ENCODE results near the gene BTF3L4.
"Not testable (repeated sequence)": the region's sequence is repeated elsewhere in the genome, so short reads cannot be mapped to it uniquely, and the experiment has no call there.

Gene BTF3L4

GRCh38 chr1:52055066-52055865, 829 bp upstream of the BTF3L4 start, which contains the start of gene TXNDC12:
Gene TXNDC12, minus strand, starts transcription at chr1:52055191. Its CDS starts 95 bp downstream, at chr1:52055096.
- peak; percentile 55 for DNase-seq (ENCODE audit: low read depth)

DNA sequence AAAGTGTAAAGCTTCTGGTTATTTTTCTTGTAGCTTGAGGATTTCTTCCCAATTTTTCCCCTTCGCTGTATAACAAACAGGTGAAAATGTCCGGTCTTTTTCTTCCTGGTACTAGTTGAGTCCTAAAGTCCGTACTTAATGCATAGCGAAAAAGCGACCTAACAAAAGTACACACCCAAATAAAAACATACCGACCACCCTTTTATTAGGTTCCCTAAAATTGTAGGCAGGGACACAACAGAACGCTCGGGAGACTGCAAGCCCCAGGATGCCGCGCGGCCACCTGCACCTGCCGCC, 281 bp upstream of the BTF3L4 start:
- DNase-seq (ENCODE audit: low read depth): no peak

DNA sequence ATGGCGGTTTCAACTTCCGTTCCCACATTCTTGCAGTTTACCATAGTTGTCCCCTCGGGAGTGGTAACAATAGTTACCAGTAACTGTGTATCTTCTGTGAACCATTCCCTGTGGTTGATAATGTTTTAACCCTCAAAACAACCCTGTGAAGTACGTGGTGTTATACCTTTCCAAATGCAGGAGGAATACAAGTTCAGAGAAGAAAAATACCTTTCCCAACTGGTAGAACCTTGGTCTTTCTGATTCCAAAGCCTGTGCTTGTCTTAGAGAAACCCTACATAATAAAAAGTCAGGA, 789 bp downstream of the BTF3L4 start:
- DNase-seq (ENCODE audit: low read depth): no peak

DNA sequence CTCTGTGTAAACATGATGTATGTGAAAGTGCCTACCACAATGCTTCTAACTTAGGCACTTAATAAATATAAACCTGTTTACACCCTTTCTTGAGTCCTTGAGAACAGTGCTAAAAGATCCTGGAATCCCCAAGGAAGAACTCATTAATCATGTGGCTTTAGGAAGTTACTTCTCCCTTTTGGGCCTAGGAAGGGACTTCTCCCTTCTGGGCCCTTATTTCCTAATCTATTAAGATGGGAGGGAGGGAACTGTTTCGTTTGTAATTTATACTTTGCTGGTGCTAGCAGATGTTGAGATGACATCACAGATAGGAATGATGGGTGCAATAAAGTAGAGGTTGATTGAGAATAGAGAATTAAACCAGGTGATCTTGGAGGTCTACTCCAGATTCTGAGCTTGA, 1.2 kb downstream of the BTF3L4 start:
- no peak for DNase-seq (ENCODE audit: low read depth)

GRCh38 chr1:52057876-52058415, 1.9 kb downstream of the BTF3L4 start:
- no peak for DNase-seq (ENCODE audit: low read depth)

DNA sequence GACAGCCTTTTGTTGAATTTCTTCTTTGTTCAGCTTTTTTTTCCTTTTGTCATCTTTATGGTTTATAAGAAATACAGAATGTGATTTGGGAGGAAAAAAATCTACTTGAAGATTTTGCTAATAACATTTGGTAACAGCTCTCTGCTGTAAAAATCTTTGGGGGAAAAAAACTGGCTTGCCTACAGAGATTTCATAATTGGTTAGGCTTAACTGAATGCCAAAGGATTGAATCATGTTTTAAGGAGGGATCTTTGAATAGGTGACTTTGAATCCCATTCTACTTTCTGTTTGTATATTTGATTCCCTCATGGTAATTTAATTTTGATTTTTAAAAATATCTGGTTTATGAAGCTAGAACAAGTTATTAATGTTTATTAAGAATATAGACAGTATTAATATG, 3.2 kb downstream of the BTF3L4 start:
- no peak for DNase-seq (ENCODE audit: low read depth)

DNA sequence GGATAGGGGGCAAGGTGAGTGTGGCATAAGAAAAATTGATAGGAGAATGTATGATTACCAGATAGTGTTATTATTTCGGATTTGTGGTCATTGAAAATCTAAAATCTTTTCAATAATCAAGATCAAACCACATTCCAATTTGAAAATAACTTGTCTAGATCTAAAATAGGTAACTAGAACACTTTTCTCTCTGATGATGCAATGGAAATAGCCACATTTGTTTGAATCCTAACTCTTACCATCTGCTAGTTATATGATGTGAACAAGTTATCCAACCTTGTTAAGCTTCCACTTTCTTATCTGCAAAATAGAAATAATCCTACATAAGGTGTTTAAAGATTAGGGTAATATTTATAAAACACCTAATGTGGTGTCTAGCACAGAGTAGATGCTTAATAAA, 3.8 kb downstream of the BTF3L4 start:
- no peak for DNase-seq (ENCODE audit: low read depth)

GRCh38 chr1:52060822-52061221, 4.7 kb downstream of the BTF3L4 start:
- no peak for DNase-seq (ENCODE audit: low read depth)

GRCh38 chr1:52063192-52063591, 7.1 kb downstream of the BTF3L4 start:
- DNase-seq (ENCODE audit: low read depth): no peak

DNA sequence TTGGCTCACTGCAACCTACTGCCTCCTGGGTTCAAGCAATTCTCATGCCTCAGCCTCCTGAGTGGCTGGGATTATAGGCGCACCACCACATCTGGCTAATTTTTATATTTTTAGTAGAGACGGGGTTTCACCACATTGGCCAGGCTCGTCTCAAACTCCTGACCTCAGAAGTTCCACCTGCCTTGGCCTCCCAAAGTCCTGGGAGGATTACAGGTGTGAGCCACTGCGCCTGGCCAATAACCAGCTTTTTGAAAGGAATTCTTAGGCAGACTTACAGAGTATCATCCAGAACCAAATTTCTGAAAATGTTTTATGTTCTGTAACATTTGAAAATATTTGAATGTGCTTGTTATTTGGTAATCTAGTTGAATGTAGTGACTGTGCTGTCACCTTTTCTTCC, 14.6 kb downstream of the BTF3L4 start:
- DNase-seq (ENCODE audit: low read depth): no peak

- DNase-seq (ENCODE audit: low read depth): no peak
These were observed 16.2 kb downstream of the BTF3L4 start for GRCh38 chr1:52072291-52072690.

GRCh38 chr1:52077277-52077676, 21.2 kb downstream of the BTF3L4 start:
- not testable (repeated sequence) for DNase-seq (ENCODE audit: low read depth)

DNA sequence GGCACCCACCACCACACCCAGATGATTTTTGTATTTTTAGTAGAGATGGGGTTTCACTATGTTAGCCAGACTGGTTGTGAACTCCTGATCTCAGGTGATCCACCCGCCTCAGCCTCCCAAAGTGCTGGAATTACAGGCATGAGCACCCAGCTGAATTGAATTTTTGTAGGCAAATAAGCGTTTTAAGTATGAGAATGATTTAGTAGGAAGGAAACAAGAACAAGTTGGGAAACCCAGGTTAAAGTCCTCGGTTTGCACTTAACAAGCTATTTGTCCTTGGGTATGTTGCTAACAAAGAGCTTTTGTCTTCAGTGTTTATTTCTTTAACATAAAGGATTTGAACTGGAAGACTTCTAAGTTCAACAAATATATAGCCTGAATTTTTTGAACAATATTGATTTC, 23.9 kb downstream of the BTF3L4 start:
- no peak for DNase-seq (ENCODE audit: low read depth)

DNA sequence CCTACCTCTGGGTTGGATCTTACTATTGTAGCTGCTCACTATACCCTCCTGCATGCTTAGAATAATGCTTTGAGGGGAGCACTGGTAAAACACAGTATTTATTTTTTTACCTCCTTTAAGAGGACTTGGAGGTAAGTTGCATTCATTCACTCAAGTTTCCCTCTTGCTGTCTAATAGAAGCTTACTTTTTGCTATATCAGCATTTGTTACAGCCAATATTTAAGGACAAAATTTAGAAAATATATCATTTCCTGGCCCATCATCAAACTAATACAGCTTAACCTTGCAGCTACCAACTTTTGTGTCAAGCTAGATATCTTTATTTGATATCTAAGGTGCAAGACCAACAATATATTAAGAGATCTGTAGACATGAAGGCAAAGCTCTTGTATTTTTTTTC, 31.8 kb downstream of the BTF3L4 start:
- not testable (repeated sequence) for DNase-seq (ENCODE audit: low read depth)

GRCh38 chr1:52094300-52094699, 38.2 kb downstream of the BTF3L4 start:
- not testable (repeated sequence) for DNase-seq (ENCODE audit: low read depth)

GRCh38 chr1:52096216-52096615, 40.1 kb downstream of the BTF3L4 start:
- DNase-seq (ENCODE audit: low read depth): no peak

DNA sequence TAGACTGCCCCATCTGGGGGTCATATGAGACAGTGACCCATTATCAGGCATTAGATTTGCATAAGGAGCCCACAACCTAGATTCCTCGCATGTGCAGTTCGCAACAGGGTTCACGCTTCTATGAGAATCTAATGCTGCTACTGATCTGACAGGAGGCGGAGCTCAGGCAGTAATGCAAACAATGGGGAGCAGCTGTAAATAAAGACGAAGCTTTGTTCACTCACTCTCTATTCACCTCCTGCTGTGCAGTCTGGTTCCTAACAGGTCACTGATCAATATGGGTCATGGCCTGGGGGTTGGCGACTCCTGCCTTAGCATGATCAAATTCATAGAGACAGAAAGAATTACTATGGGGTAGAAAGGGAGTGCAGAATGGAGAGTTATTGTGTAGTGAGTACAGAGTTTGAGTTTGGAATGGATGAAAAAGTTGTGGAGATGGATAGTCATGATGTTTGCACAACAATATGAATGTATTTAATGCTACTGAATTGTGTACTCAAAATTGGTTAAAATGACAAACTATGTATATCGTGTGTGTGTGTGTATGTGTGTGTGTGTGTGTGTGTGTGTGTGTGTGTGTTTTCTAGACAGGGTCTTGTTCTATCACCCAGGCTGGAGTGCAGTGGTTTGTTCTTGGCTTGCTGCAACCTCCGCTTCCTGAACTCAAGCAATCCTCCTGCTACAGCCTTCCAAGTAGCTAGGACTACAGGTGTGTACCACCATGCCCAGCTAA, 42.2 kb downstream of the BTF3L4 start:
- no peak for DNase-seq (ENCODE audit: low read depth)

- DNase-seq (ENCODE audit: low read depth): no peak
These were observed 46.4 kb downstream of the BTF3L4 start for GRCh38 chr1:52102336-52103013.

GRCh38 chr1:52111492-52111891, 55.4 kb downstream of the BTF3L4 start:
- no peak for DNase-seq (ENCODE audit: low read depth)

DNA sequence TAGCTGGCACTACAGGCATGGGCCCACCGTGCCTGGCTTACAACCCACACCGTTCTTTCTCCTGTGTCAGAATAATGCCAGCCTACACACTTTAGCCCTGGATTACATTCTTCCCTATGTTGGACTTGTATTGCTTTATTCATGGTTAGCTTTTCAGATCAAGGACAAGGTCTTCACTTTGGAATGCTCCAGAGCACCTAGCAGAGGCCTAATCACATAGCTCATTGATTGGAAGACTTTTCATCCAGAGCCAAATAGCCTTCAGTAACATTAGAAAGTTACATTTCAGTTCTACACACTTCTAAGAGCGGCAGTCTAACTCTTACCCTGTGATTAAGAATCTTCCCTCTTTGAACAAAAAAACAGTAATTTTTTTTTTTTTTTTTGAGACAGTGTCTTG, 56.4 kb downstream of the BTF3L4 start:
- no peak for DNase-seq (ENCODE audit: low read depth)

GRCh38 chr1:52119301-52120079, 63.4 kb downstream of the BTF3L4 start:
- no peak for DNase-seq (ENCODE audit: low read depth)

GRCh38 chr1:52122384-52122783, 66.3 kb downstream of the BTF3L4 start:
- DNase-seq (ENCODE audit: low read depth): no peak
